NCI-H2196 (cell line): Measurements from ENCODE around the gene ZNF260.
"Not testable (repeated sequence)": the region's sequence is repeated elsewhere in the genome, so short reads cannot be mapped to it uniquely, and the experiment has no call there.

Experiments
- DNase-seq: peaks from one replicate; lab custom pipeline; 2025; ENCODE audit not compliant: unreplicated experiment; lab: John Stamatoyannopoulos, UW

Gene ZNF260

DNA sequence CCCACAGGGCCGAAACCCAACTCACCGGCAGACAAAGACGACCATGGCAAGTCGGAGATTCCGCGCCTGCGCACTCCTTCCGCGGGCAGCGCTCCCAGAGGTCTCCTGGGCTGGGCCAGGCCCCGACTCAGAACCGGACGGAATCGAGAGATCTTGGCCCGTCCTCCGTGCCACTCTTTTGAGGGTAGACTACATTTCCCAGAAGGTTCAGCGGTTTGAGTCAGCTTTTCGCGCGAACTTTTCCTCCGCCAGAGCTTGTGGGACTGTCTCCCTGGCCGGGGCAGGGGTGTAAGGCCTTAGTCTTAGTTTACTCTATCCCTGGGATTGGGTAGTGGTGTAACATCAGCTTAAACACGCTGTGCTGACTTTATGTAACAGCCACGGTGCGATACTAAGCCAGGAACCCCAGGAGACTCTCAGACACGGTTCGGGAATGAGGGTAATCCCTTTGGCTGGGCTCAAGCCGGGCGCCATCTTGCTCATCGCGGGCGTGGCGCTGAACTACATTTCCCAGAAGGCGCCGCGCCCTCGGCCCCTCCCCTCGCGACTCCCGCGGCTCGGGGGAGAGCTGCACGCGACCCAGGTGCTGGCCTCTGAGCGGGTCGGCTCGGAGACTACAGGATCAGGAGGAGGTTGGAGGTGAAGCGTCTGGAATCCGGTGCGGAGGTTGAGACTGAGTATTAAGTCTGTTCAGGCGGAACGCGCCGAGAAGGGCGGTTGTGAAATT lies at the start of gene ZNF260:
ZNF260 (minus strand) TSS at position 78 of the 727 bp plus-strand sequence. CDS start 13,033 bp downstream, outside the sequence.
- DNase-seq, result peak; percentile 96

DNA sequence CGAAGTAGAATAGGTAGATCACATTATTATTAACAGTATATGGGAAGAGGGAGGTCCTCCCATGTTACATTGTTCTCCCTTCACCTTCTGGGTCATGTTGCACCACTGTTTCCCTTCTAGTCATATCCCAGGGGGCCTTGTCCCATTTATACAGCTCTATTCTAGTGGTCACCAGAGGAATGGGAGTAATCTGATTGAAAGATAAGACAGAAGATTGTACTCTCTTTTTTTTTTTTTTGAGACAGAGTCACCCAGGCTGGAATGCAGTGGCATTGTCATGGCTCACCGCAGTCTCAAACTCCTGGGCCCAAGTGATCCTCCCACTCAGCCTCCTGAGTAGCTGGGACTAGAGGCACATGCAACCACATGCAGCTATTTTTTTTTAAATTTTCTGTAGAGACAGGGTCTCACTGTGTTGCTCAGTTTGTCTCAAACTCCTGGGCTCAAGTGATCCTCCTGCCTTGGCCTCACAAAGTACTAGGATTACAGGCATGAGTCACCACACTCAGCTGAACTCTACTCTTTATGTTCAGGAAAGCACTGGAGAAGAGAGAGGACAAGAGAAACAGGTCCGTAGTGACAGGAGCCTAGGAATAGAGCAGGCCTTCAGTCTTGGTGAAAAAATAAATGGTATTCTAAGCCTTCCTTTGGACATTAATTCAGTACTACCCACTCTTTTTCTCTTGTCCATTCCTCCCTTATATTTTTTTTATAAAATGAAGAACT lies 49.4 kb upstream of the ZNF260 start:
- DNase-seq, result no peak

DNA sequence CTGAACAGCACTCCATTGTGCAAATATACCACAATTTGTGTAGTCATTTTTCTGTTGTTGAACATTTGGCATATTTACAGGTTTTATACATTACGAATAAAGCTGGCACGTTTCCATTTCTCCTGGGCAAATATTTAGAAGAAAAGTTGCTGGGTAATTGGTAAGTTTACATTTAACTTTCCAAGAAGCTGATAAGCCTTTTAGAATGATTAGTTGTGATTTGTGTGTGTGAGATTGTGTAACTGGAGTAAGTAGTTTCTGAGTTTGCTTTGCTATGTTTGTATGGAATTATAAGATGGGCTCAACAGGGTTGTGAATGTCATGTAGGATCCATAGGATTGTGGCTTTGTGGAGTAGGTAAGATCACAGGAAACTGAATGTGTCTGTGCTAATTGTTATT lies 46.7 kb upstream of the ZNF260 start:
- DNase-seq, result no peak

DNA sequence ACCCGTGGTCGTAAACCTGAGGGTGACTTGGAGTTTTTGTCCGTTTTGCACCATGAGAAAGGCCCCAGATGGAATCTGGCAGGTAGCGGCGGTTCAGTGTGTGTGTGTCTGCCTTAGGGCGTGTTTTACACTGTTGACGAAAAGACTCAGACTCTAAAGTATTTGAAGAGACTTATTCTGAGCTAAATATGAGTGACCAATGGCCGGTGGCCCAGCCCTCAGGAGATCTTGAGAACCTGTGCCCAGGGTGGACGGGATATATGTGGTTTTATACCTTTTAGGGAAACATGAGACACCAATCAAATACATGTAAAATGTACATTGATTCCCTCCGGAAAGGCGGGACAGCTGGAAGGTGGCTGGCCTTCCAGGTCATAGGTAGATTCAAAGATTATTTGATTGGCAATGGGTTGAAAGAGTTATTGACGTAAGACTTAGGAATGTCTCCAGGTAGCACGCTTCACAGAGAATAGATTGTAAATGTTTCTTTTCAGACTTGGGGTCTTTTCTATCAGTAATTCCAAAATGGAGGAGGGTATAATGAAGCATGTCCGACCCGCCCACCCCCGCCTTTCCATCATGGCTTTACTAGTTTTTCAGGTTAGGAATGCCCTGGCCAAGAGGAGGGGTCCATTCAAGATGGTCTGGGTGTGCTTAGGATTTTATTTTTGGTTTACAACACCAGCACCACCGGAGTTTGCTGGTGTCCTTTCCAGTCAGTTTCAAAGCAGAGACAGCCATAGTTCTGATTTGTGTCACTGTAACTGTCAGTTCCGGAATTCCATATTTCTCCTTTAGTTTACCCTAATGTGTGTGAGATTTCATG lies 46.0 kb upstream of the ZNF260 start:
- no peak for DNase-seq

DNA sequence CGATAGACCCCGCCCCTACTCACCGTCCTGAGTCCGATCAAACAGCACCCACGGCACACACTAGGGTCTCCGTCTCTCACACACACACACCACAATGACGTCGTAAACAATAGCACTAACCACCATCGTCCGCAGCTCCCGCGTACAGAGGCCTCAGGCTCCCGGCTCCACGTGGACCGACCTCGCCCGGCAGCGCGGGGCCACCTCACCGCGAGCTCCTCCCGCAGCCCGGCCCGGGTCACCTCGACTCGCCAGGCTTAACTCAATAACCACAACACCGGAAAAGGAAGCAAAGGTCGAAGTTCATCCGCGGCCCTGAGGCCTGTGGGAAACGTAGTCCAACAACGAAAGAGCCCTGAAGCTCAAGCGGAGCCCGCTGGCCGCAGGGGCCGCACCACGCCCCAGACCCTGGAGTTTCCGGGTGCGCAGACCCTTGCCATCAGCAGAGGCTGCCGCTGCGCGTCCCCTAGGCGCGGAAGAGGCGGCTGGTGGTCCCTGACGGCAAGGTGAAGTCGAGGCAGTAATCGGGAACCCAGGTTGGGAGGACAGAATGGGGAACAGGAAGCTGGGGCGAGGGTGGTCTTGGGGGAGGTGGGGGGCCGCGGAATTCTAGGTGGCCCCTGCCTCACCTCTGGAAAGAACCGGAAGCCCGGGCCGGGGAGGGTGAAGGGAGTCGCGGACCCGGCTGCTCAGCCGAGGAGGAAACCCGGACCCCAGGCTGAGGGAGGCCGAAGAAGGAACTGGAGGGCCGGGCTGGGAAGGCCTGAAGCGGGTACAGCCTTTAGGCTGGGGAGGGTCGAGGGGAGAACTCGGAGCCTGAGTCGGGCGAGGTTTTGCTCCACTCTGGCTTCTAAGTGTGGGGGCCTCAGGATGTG lies 45.2 kb upstream of the ZNF260 start, which contains the start of gene ZNF529:
ZNF529 (minus strand) TSS at position 273 of the 875 bp plus-strand sequence. CDS start 946 bp downstream, outside the sequence.
- DNase-seq, result peak; percentile 85

DNA sequence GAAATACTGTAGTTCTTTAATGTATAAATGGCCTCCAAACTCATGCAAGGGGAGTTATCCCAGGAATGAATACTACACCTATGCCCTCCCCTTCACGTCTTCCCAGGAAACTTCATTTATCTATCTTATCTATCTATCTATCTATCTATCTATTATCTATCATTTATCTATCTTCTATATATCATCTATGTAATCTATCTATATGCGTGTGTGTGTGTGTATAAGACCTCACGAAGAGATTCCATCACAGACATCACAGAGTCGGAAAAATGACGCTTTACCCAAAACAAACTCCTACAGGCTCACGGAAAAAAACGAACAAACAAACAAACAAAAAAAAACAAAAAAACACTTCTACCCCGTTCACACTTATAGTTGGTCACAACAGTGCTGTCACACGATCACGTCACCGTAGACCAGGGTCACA lies 44.5 kb upstream of the ZNF260 start:
- DNase-seq, result no peak

DNA sequence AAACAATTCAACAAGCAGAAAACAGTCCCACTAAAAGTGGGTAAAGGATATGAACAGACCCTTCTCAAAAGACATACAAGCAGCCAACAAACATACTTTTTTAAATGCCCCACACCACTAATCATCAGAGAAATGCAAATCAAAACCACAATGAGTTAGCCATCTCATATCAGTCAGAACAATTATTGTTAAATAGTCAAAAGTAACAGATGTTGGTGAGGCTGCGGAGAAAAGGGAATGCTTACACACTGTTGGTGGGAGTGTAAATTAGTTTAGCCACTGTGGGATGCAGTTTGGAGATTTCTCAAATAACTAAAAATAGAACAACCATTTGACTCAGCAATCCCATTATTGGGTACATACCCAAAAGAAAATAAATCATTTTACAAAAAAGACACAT lies 36.3 kb upstream of the ZNF260 start:
- no peak for DNase-seq

DNA sequence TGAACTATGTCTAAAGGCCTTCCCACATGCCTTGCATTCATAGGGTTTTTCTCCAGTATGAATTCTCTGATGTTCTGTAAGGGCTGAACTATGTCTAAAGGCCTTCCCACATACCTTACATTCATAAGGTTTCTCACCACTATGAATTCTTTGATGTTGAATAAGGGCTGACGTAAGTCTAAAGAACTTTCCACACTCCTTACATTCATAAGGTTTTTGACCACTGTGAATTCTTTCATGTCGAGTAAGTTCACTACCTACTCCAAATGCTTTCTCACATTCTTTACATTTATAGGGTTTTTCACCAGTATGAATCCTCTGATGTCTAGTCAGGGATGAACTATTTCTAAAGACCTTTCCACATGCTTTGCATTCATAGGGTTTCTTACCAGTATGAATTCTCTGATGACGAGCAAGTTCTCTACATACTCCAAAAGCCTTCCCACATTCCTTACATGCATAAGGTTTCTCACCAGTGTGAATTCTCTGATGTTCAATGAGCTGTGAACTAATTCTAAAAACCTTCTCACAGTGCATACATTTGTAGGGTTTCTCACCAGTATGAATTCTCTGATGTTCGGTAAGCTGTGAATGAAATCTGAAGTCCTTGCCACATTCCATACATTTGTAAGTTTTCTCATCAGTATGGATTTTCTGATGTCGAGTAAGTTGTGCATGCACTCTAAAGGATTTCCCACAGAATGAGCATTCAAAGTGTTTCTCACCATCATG lies 19.1 kb upstream of the ZNF260 start:
- DNase-seq, result no peak

DNA sequence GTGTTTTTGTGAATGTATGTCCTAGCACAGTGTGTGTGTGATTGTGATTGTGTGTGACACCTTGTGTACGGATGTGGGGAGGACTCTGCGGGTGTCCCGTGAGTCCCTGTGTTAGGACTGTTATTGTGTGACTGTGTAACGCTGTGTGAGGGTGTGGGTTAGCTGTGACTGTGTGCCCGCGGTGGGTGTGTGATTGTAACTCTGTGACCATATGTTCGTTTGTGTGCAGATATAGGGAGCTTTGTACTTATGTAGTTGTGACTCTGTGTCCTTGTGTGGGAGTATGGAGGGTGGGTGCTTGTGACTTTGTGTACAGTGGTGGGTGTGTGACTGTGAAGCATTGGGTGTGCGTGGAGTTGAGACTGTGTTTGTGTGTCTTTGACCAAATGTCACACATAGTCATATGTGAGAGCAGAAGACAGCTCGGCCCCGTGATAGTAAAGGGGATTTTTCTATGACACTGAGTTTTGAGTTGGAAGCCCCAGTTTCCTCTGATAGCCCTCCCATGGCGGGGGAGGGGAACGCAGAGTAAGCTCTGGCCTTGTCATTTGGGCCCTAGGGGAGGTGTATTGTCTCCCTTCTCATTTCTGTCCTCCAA lies 949 bp upstream of the ZNF260 start:
- no peak for DNase-seq

DNA sequence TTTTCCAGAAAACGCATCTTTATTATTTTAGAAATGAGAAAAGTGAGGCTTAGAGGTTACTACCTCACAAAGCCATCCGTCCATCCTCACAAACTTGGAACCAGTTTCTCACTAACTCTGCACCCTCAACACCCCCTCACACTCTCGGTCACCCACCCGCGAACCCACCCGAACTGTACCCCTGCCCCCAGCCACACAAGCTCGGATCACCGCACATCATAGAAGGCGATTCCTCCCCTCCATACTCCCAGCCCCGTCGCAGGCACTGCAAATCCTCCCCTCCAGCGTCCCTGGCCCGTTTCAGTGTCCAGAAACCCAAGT lies 238 bp downstream of the ZNF260 start:
- no peak for DNase-seq

DNA sequence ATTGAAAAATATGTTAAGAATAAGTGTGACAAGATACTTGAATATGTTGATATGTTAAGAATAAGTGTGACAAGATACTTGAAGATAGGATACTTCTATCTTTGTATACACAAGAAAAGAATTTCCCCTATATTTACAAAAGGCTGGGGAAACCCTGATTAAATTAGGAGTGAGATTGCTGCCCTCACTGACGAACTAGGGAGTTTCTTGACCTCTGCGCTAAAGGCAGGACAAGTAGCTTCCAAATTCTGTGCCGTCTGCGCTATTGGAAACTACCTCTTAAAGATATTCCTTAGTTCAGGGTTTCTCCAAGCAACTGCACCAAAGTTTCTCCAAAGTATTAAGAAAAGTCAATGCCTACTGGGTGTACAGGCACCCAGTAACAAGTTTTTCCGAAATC lies 730 bp downstream of the ZNF260 start:
- DNase-seq, result no peak

DNA sequence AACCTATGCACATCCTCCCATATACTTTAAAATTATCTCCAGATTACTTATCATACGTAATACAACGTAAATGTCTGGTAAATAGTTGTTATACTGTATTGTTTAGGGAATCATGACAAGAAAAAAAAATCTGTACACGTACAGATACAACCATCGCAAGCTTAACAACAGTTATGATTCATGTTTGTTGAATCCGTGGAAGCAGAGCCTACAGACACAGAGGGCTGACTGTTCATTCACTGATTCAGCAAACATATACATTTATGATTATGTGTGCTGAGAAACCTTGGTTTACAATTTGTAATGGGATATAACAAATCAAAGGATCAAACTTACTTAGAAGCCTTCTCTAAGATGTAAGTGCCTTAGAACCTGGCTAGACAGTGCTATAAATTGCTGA lies 1.5 kb downstream of the ZNF260 start:
- no peak for DNase-seq

DNA sequence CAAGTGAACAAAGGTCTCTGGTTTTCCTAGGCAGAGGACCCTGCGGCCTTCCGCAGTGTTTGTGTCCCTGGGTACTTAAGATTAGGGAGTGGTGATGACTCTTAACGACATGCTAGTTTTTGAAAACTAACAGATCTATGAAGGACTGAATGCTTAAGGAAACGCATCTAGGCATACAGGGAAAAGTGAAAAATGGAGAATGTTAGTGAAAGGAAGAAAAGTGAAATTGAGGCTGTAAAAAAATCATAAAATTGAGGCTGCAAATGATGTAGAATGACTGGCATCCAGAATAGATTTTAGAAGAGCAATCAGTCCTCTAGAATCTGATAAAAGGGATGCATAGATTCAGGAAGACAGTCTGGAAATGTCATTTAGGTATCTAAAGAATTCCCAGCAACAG lies 3.5 kb downstream of the ZNF260 start:
- no peak for DNase-seq

DNA sequence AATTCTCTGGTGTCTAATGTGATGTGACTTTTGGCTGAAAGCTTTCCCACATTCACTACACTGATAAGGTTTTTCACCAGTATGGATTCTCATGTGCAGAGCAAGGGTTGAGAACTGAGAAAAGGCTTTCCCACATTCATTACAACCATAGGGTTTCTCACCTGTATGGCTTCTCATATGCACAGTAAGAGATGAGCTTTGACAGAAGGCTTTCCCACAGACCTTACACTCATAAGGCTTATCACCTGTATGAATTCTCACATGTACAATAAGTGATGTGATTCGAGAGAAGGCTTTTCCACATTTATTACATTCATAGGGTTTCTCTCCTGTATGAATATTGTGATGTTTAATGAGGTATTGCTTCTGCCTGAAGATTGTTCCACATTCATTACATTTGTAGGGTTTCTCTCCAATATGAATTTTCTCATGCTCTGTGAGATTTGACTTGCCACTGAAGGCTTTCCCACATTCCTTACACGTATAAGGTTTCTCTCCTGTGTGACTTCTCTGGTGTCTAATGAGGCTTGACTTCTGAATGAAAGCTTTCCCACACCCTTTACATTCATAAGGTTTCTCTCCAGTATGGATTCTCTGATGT lies 14.0 kb downstream of the ZNF260 start:
- no peak for DNase-seq

DNA sequence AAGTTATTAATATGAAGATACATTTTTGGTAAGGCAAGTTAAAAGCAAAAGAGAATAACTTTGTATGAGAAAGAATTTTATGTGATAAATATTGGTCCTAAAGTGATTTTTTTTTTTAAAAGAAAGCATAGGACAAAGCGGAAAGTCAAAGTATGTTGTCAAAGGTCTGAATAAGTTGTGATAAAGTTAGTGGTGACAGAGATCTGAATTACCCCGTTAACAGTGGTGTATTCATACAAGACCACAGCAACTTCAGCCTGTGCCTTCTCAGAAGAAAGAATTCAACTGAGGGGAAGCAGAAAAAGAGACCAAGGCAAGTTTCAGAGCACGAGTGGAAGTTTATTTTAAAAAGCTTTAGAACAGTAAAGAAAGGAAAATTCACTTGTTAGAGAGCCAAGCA lies 19.7 kb downstream of the ZNF260 start:
- no peak for DNase-seq

DNA sequence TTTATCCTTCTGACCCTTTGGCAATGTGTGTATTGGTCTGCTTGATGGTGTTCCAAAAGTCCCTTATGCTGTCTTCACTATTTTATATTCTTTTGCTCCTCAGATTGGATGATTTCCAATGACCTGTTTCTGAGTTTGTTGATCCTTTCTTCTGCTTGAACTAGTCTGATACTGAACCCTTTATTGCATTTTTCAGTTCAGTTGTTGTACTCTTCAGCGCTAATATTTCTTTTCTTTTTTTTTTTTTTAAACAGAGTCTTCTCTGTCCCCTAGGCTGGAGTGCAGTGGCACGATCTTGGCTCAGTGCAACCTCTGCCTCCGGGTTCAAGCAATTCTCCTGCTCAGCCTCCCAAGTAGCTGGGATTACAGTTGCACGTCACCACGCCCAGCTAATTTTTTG lies 26.1 kb downstream of the ZNF260 start:
- no peak for DNase-seq

DNA sequence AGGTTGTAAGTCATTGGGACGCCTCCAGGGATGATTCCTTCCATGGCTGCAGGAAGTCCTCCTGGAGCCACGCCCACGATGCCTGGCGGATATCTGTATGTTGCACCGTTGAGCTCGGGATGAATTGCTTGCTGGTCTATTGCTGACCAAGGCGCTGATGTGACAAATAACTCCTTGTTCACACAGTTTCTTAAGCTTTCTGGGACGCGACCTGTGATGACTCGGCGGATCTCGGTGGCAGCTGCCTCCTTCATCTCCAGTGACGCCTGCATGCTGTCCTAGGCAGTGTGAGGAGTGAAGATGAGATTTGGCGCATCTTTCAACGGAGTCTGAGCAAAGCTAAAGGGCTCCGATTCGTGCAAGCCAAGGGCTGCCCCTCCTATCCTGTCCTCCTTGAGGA lies 31.1 kb downstream of the ZNF260 start:
- DNase-seq, result no peak

DNA sequence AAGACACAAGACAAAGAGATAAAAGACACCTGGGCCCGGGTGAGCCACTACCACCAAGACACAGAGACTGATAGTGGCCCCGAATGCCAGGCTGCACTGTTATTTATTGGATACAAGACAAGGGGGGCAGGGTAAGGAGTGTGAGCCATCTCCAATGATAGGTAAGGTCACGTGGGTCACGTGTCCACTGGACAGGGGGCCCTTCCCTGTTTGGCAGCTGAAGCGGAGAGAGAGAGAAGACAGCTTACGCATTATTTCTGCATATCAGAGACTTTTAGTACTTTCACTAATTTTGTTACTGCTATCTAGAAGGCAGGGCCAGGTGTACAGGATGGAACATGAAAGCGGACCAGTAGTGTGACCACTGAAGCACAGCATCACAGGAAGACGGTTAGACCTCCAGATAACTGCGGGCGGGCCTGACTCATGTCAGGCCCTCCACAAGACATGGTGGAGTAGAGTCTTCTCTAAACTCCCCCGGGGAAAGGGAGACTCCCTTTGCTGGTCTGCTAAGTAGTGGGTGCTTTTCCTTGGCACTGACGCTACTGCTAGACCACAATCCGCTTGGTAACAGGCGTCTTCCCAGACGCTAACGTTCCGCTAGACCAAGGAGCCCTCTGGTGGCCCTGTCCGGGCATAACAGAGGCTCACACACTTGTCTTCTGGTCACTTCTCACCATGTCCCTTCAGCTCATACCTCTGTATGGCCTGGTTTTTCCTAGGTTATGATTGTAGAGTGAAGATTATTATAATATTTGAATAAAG lies 35.2 kb downstream of the ZNF260 start:
- DNase-seq, result not testable (repeated sequence)

DNA sequence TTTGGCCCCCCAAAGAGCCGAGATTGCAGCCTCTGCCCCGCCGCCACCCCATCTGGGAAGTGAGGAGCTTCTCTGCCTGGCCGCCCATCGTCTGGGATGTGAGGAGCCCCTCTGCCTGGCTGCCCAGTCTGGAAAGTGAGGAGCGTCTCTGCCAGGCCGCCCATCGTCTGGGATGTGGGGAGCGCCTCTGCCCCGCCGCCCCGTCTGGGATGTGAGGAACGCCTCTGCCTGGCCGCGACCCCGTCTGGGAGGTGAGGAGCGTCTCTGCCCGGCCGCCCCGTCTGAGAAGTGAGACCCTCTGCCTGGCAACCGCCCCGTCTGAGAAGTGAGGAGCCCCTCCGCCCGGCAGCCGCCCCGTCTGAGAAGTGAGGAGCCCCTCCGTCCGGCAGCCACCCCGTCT lies 37.2 kb downstream of the ZNF260 start:
- DNase-seq, result not testable (repeated sequence)
